ENCODE results near the gene EHF.

The EHF gene

GRCh38 chr11:34620820-34621792 is at the start of gene EHF:
Gene EHF, plus strand, starts transcription at chr11:34621093. Its CDS starts 21,538 bp downstream, at chr11:34642631.
- no peak for TF ChIP-seq CTCF (IDR thresholded peaks at IDR 0.05; ENCODE audit: borderline replicate concordance, insufficient read depth, low read depth, low read length)
- no peak within 1 kb of the TSS for H3K4me3 ChIP-seq (ENCODE audit: low read depth, low read length)

- no peak for TF ChIP-seq CTCF (IDR thresholded peaks at IDR 0.05; ENCODE audit: borderline replicate concordance, insufficient read depth, low read depth, low read length)
- H3K4me3 ChIP-seq (ENCODE audit: low read depth, low read length): no peak overlapping the region
These were observed 47.4 kb upstream of the EHF start for GRCh38 chr11:34573537-34573936.

- no peak for TF ChIP-seq CTCF (IDR thresholded peaks at IDR 0.05; ENCODE audit: borderline replicate concordance, insufficient read depth, low read depth, low read length)
- H3K4me3 ChIP-seq (ENCODE audit: low read depth, low read length): no peak overlapping the region
These were observed 45.6 kb upstream of the EHF start for GRCh38 chr11:34575261-34575660.

- TF ChIP-seq CTCF (IDR thresholded peaks at IDR 0.05; ENCODE audit: borderline replicate concordance, insufficient read depth, low read depth, low read length): no peak
- no peak overlapping the region for H3K4me3 ChIP-seq (ENCODE audit: low read depth, low read length)
These were observed 45.2 kb upstream of the EHF start for GRCh38 chr11:34575671-34576070.

- no peak for TF ChIP-seq CTCF (IDR thresholded peaks at IDR 0.05; ENCODE audit: borderline replicate concordance, insufficient read depth, low read depth, low read length)
These were observed 44.6 kb upstream of the EHF start for GRCh38 chr11:34576331-34576730.

GRCh38 chr11:34583818-34584217 is 37.1 kb upstream of the EHF start:
- no peak overlapping the region for H3K4me3 ChIP-seq (ENCODE audit: low read depth, low read length)
- TF ChIP-seq CTCF (IDR thresholded peaks at IDR 0.05; ENCODE audit: borderline replicate concordance, insufficient read depth, low read depth, low read length): no peak

More at GRCh38 chr11:34576331-34576730, 44.6 kb upstream of the EHF start:
- H3K4me3 ChIP-seq (ENCODE audit: low read depth, low read length): no peak overlapping the region

- no peak for TF ChIP-seq CTCF (IDR thresholded peaks at IDR 0.05; ENCODE audit: borderline replicate concordance, insufficient read depth, low read depth, low read length)
- no peak overlapping the region for H3K4me3 ChIP-seq (ENCODE audit: low read depth, low read length)
These were observed 35.6 kb upstream of the EHF start for GRCh38 chr11:34585304-34585734.

Data from GM12875 (cell line).